ENCODE data around the gene BCAR1.
"Not testable (repeated sequence)": the region's sequence is repeated elsewhere in the genome, so short reads cannot be mapped to it uniquely, and the experiment has no call there.

Gene BCAR1

GRCh38 chr16:75254359-75254837 lies 3.0 kb upstream of the BCAR1 start:
- peak; percentile 91 for DNase-seq (ENCODE audit: low read depth)

GRCh38 chr16:75252946-75253911 lies 1.8 kb upstream of the BCAR1 start:
- peak; percentile 75 for DNase-seq (ENCODE audit: low read depth)

GRCh38 chr16:75252049-75252864 lies 833 bp upstream of the BCAR1 start:
- no peak for DNase-seq (ENCODE audit: low read depth)

- DNase-seq (ENCODE audit: low read depth): no peak
Observed at GRCh38 chr16:75250809-75251279, 580 bp downstream of the BCAR1 start.

- DNase-seq (ENCODE audit: low read depth): no peak
Observed at GRCh38 chr16:75250089-75250808, 1.2 kb downstream of the BCAR1 start.

- no peak for DNase-seq (ENCODE audit: low read depth)
Observed at GRCh38 chr16:75249441-75249840, 2.0 kb downstream of the BCAR1 start.

GRCh38 chr16:75248536-75249380 lies 2.7 kb downstream of the BCAR1 start:
- no peak for DNase-seq (ENCODE audit: low read depth)

- no peak for DNase-seq (ENCODE audit: low read depth)
Observed at GRCh38 chr16:75248142-75248535, 3.3 kb downstream of the BCAR1 start.

- no peak for DNase-seq (ENCODE audit: low read depth)
Observed at GRCh38 chr16:75247249-75247648, 4.2 kb downstream of the BCAR1 start.

- DNase-seq (ENCODE audit: low read depth): peak; percentile 84
Observed at GRCh38 chr16:75246504-75247205, 4.8 kb downstream of the BCAR1 start.

- peak; percentile 95 for DNase-seq (ENCODE audit: low read depth)
Observed at GRCh38 chr16:75244844-75245758, 6.3 kb downstream of the BCAR1 start.

- no peak for DNase-seq (ENCODE audit: low read depth)
Observed at GRCh38 chr16:75244225-75244809, 7.1 kb downstream of the BCAR1 start.

- DNase-seq (ENCODE audit: low read depth): no peak
Observed at GRCh38 chr16:75243667-75244224, 7.7 kb downstream of the BCAR1 start.

GRCh38 chr16:75242436-75243078 lies 8.9 kb downstream of the BCAR1 start:
- not testable (repeated sequence) for DNase-seq (ENCODE audit: low read depth)

- no peak for DNase-seq (ENCODE audit: low read depth)
Observed at GRCh38 chr16:75241955-75242354, 9.5 kb downstream of the BCAR1 start.

GRCh38 chr16:75241412-75241811 lies 10.0 kb downstream of the BCAR1 start:
- no peak for DNase-seq (ENCODE audit: low read depth)

- DNase-seq (ENCODE audit: low read depth): not testable (repeated sequence)
Observed at GRCh38 chr16:75240633-75241032, 10.8 kb downstream of the BCAR1 start.

GRCh38 chr16:75239542-75240122 lies 11.8 kb downstream of the BCAR1 start:
- DNase-seq (ENCODE audit: low read depth): no peak
